Activated T-helper 1 cell treated with anti-CD3 and anti-CD28 coated beads, Interleukin-12 subunit alpha, Interleukin-12 subunit beta, Interleukin-2, Interleukin-4 antibody, amounts not matched to agents 30 ng/mL and 10 ng/mL and 1 ng/mL, durations not matched to agents 14 hours and 24 hours and 36 hours (primary cell): ENCODE results near the gene LRRC43. TPM values are rescaled to one million over a fixed set of nuclear protein-coding genes. Genes with fewer than 3 reads are reported as not detected.
A peak's percentile ranks its signal among the peaks of the same experiment; 100 is the strongest.

Source experiments
- DNase-seq: peaks from one replicate; pipeline ENCODE4 v3.0.0; 2021; ENCODE audit warnings: low spot score
- H3K27ac Mint-ChIP-seq: one replicate; pipeline ENCODE4 v1.8.0; 2021; ENCODE audit warnings: mild to moderate bottlenecking, mixed read lengths
- H3K27me3 Mint-ChIP-seq: one replicate; pipeline ENCODE4 v1.8.0; 2022; ENCODE audit warnings: mild to moderate bottlenecking, moderate library complexity, mixed read lengths; ENCODE audit not compliant: insufficient read depth
- H3K36me3 Mint-ChIP-seq: one replicate; pipeline ENCODE4 v1.8.0; 2021; ENCODE audit warnings: low read depth, mixed read lengths
- H3K4me1 Mint-ChIP-seq: one replicate; pipeline ENCODE4 v1.8.0; 2021; ENCODE audit warnings: low read depth, mixed read lengths
- H3K4me3 Mint-ChIP-seq: one replicate; pipeline ENCODE4 v1.8.0; 2021; ENCODE audit warnings: mild to moderate bottlenecking, moderate library complexity, mixed read lengths
- H3K9me3 Mint-ChIP-seq: one replicate; pipeline ENCODE4 v1.8.0; 2021; ENCODE audit warnings: mixed read lengths
- intact Hi-C: fragments of 100-400 bp; cut with micrococcal nuclease; formaldehyde crosslinking; loops from one replicate; pipeline ENCODE4 v1.15.1; 2024
- total RNA-seq: library from RNA; stranded (reverse); gene quantifications from 2 replicates; pipeline ENCODE4 v1.2.3, GENCODE V29; 2022

The LRRC43 gene
- total RNA-seq, 1 donor from 2014 or later: 0.26 TPM

- no peaks in the 10 kb centered on the region for H3K9me3 Mint-ChIP-seq
- no peak overlapping the region for H3K27ac Mint-ChIP-seq
- H3K4me1 Mint-ChIP-seq: peaks cover 32% of the 10 kb centered on the region
- intact Hi-C loops: loop anchor here (1.0 to 10.0 kb wide), 17 partner anchors 18 to 1008 kb away; partner anchors contain the start of genes ANAPC5, B3GNT4, CFAP251 and KNTC1
- peaks cover 14% of the 10 kb centered on the region for H3K36me3 Mint-ChIP-seq
- peak overlapping the region; percentile 75 for H3K4me3 Mint-ChIP-seq
- no peak for DNase-seq
- H3K27me3 Mint-ChIP-seq: no peaks in the 10 kb centered on the region
Observed at GRCh38 chr12:122226366-122227125, 43.6 kb downstream of the LRRC43 start.

DNA sequence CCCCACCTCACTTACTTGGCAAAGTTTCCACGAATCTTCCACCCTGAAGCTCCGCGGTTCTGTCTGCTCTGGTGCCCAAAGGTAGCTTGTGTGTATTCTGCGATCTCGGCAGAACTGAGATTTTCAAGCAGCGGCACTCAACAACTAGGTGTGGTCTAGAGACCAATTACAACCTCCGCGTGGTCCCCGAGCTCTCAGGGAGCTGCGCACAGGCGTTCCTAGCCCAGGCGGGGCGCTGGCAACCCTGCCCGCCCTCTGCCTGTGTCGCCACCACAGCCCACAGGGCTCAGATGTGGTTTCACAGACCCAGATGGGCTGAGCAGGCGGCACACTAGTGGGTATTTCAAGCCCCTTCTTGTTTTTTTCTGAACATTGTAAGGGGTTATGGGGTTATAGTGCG is 44.4 kb downstream of the LRRC43 start:
- Mint-ChIP-seq H3K36me3 (peaks cover 14% of the 10 kb centered on the region), H3K4me3 (peak overlapping the region; percentile 75), H3K27me3 (no peaks in the 10 kb centered on the region), H3K27ac (no peak overlapping the region), H3K4me1 (peaks cover 32% of the 10 kb centered on the region), H3K9me3 (no peaks in the 10 kb centered on the region)
- intact Hi-C loops: loop anchor here (2.0 to 10.0 kb wide), 5 partner anchors 17 to 1007 kb away; partner anchors contain the start of genes MPHOSPH9, MTRFR, OGFOD2 and RHOF
- no peak for DNase-seq

DNA sequence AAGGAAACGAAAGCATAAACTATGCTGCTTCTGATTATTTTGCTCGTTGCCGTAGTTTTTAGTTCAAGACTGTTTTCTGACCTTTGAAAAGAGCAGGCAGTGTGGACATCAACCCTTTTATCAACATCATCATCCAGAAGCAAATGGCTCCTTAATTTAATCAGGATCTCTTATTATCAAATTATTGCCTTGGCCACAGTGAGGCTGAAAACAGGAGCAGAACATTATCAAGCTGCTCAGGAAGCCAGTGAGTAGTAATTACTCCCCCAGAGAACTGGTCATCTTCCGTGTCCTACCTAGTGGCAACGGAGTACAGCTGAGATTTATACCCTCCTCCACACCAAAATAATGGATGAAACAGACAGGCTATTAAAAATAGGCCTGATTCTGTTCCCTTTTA is 45.2 kb downstream of the LRRC43 start:
- H3K9me3 Mint-ChIP-seq: no peaks in the 10 kb centered on the region
- no peak for DNase-seq
- peaks cover 16% of the 10 kb centered on the region for H3K36me3 Mint-ChIP-seq
- H3K27ac Mint-ChIP-seq: no peak overlapping the region
- H3K4me1 Mint-ChIP-seq: peaks cover 32% of the 10 kb centered on the region
- intact Hi-C loops: loop anchor here (5.0 to 10.0 kb wide), 2 partner anchors 436 to 1007 kb away; partner anchors contain the start of genes MPHOSPH9, MTRFR and RHOF
- H3K27me3 Mint-ChIP-seq: no peaks in the 10 kb centered on the region
- H3K4me3 Mint-ChIP-seq: peak overlapping the region; percentile 75

DNA sequence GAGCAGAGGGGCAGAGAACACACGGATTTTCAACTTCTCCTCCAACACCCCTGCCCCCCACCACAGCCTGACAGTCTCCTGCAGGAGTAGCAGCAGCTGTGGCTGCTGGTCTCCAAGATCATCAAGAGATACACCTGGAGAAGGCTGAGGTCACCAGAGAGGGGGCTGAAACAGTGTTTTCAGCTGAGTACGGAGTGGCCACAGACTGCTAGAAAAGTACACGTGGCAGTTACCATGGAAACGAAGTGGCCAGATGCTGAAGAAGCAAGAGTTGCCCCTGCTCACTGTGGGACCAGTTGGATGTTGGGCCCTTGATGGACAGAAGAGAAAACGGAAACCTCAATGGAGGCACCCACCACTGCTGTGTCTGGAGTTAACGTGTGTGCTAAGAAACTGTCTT is 47.9 kb downstream of the LRRC43 start:
- intact Hi-C loops: no loop called here
- Mint-ChIP-seq H3K9me3 (no peaks in the 10 kb centered on the region), H3K27ac (no peak overlapping the region), H3K4me3 (no peak overlapping the region), H3K27me3 (no peaks in the 10 kb centered on the region), H3K4me1 (peaks cover 19% of the 10 kb centered on the region), H3K36me3 (peaks cover 25% of the 10 kb centered on the region)
- no peak for DNase-seq

- Mint-ChIP-seq H3K4me1 (peaks cover 7% of the 10 kb centered on the region), H3K9me3 (no peaks in the 10 kb centered on the region), H3K27me3 (no peaks in the 10 kb centered on the region), H3K36me3 (peaks cover 26% of the 10 kb centered on the region), H3K27ac (no peak overlapping the region), H3K4me3 (no peak overlapping the region)
- no peak for DNase-seq
- intact Hi-C loops: no loop called here
Observed at GRCh38 chr12:122232691-122233090, 49.8 kb downstream of the LRRC43 start.

- intact Hi-C loops: no loop called here
- Mint-ChIP-seq H3K4me3 (no peak overlapping the region), H3K36me3 (peaks cover 30% of the 10 kb centered on the region), H3K27me3 (no peaks in the 10 kb centered on the region), H3K9me3 (no peaks in the 10 kb centered on the region), H3K27ac (no peak overlapping the region), H3K4me1 (no peaks in the 10 kb centered on the region)
- no peak for DNase-seq
Observed at GRCh38 chr12:122235741-122236140, 52.8 kb downstream of the LRRC43 start.

GRCh38 chr12:122238861-122239260 is 55.9 kb downstream of the LRRC43 start:
- Mint-ChIP-seq H3K27me3 (no peaks in the 10 kb centered on the region), H3K27ac (no peak overlapping the region), H3K36me3 (peaks cover 16% of the 10 kb centered on the region), H3K4me1 (peaks cover 5% of the 10 kb centered on the region), H3K4me3 (no peak overlapping the region), H3K9me3 (no peaks in the 10 kb centered on the region)
- intact Hi-C loops: no loop called here
- no peak for DNase-seq

GRCh38 chr12:122243965-122244364 is 61.0 kb downstream of the LRRC43 start:
- H3K27me3 Mint-ChIP-seq: no peaks in the 10 kb centered on the region
- H3K9me3 Mint-ChIP-seq: no peaks in the 10 kb centered on the region
- peaks cover 22% of the 10 kb centered on the region for H3K4me1 Mint-ChIP-seq
- H3K4me3 Mint-ChIP-seq: peak overlapping the region; percentile 82
- intact Hi-C loops: loop anchor here (2.0 kb wide), 2 partner anchors 17 to 23 kb away; partner anchors contain the start of genes DIABLO and VPS33A
- H3K27ac Mint-ChIP-seq: peak overlapping the region; percentile 94
- DNase-seq: no peak
- H3K36me3 Mint-ChIP-seq: peaks cover 10% of the 10 kb centered on the region

- H3K27me3 Mint-ChIP-seq: no peaks in the 10 kb centered on the region
- intact Hi-C loops: loop anchor here (2.0 kb wide), 2 partner anchors 18 to 22 kb away; partner anchors contain the start of genes DIABLO and VPS33A
- peaks cover 22% of the 10 kb centered on the region for H3K4me1 Mint-ChIP-seq
- no peaks in the 10 kb centered on the region for H3K9me3 Mint-ChIP-seq
- peak overlapping the region; percentile 82 for H3K4me3 Mint-ChIP-seq
- H3K27ac Mint-ChIP-seq: peak overlapping the region; percentile 94
- no peak for DNase-seq
- peaks cover 12% of the 10 kb centered on the region for H3K36me3 Mint-ChIP-seq
Observed at GRCh38 chr12:122244565-122245371, 61.8 kb downstream of the LRRC43 start.

DNA sequence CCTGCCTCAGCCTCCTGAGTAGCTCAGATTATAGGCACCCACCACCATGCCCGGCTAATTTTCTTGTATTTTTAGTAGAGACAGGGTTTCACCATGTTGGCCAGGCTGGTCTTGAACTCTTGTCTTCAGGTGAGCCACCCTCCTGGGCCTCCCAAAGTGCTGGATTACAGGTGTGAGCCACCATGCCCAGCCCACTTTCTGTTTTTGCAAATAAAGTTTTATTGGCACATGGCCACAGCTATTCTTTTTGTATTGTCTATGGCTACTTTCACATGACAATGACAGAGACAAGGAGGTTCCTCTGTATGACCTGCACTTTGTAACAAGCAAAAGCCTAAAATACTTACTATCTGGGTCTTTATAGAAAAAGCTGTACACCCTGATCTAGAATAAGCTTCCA is 62.6 kb downstream of the LRRC43 start:
- no peaks in the 10 kb centered on the region for H3K27me3 Mint-ChIP-seq
- no peak for DNase-seq
- intact Hi-C loops: loop anchor here (2.0 kb wide), 2 partner anchors 19 to 21 kb away; partner anchors contain the start of genes DIABLO and VPS33A
- H3K36me3 Mint-ChIP-seq: peaks cover 14% of the 10 kb centered on the region
- peak overlapping the region; percentile 7 for H3K4me3 Mint-ChIP-seq
- peak overlapping the region; percentile 72 for H3K27ac Mint-ChIP-seq
- H3K4me1 Mint-ChIP-seq: peaks cover 22% of the 10 kb centered on the region
- H3K9me3 Mint-ChIP-seq: no peaks in the 10 kb centered on the region

GRCh38 chr12:122250047-122250446 is 67.1 kb downstream of the LRRC43 start:
- H3K27me3 Mint-ChIP-seq: no peaks in the 10 kb centered on the region
- no peak overlapping the region for H3K27ac Mint-ChIP-seq
- intact Hi-C loops: no loop called here

GRCh38 chr12:122250536-122250935 is 67.6 kb downstream of the LRRC43 start:
- Mint-ChIP-seq H3K27ac (no peak overlapping the region), H3K9me3 (no peaks in the 10 kb centered on the region), H3K4me3 (no peak overlapping the region), H3K36me3 (peaks cover 9% of the 10 kb centered on the region), H3K4me1 (peaks cover 4% of the 10 kb centered on the region), H3K27me3 (no peaks in the 10 kb centered on the region)
- intact Hi-C loops: no loop called here
- no peak for DNase-seq

More at GRCh38 chr12:122250047-122250446, 67.1 kb downstream of the LRRC43 start:
- Mint-ChIP-seq H3K4me3 (no peak overlapping the region), H3K36me3 (peaks cover 9% of the 10 kb centered on the region), H3K9me3 (no peaks in the 10 kb centered on the region), H3K4me1 (peaks cover 5% of the 10 kb centered on the region)
- DNase-seq: no peak
